ENCODE measurements around the gene PRORP. TPM values are rescaled to one million over a fixed set of nuclear protein-coding genes. Genes with fewer than 3 reads are reported as not detected.
"Not testable (repeated sequence)": the region's sequence is repeated elsewhere in the genome, so short reads cannot be mapped to it uniquely, and the experiment has no call there.

Gene PRORP
- total RNA-seq (10 to 100 TPM; 23.2 to 43.5 TPM), polyA plus RNA-seq (ENCODE audit: insufficient read length in 2 of 2) (10 to 100 TPM; 23.3 to 23.7 TPM)
- long read RNA-seq, donor 1, partial matches to known transcripts = 0 of 6 reads
- long read RNA-seq, donor 1, other reads (novel, unspliced or antisense) = 0 of 6 reads
- long read RNA-seq, donor 2, partial matches to known transcripts = 0 of 1 reads
- long read RNA-seq, donor 2, other reads (novel, unspliced or antisense) = 0 of 1 reads
- long read RNA-seq, donor 3, full-length matches to known transcripts = 4 of 4 reads
- long read RNA-seq, donor 3, partial matches to known transcripts = 0 of 4 reads
- long read RNA-seq, donor 3, other reads (novel, unspliced or antisense) = 0 of 4 reads
- long read RNA-seq, donor 4, partial matches to known transcripts = 0 of 8 reads
- long read RNA-seq, donor 4, other reads (novel, unspliced or antisense) = 0 of 8 reads

GRCh38 chr14:35121887-35122695, at the start of gene PRORP, which contains the start of gene PPP2R3C:
TSS of gene PRORP (plus strand) at chr14:35122552. CDS start at chr14:35123246, 694 bp downstream.
TSS of gene PPP2R3C (minus strand) at chr14:35121990. CDS start at chr14:35121959, 31 bp downstream.
- H3K36me3 ChIP-seq (ENCODE audit: control insufficient read depth, insufficient read depth, low read length) = peaks cover 19% of the 10 kb centered on the region
- peak; percentile 81 to 99 (median 94) for DNase-seq (ENCODE audit: low read depth in 4 of 6, low spot score in 6 of 6)
- H3K27me3 ChIP-seq (ENCODE audit: control insufficient read depth, insufficient read depth, low read length) = no peaks in the 10 kb centered on the region
- peak within 1 kb of the TSS; percentile 95 for H3K4me3 ChIP-seq (ENCODE audit: low read depth, low read length)
- 0% methylated on average over 48 of the region's 57 CpGs for WGBS (ENCODE audit: insufficient coverage)
- peaks cover 14% of the 10 kb centered on the region for H3K4me1 ChIP-seq (ENCODE audit: control insufficient read depth, insufficient read depth, low read length)
- peak within 1 kb of the TSS; percentile 99 for H3K27ac ChIP-seq (ENCODE audit: low read depth, low read length)
- no peaks in the 10 kb centered on the region for H3K9me3 ChIP-seq (ENCODE audit: control insufficient read depth, insufficient read depth, low read length)

- Histone ChIP-seq H3K9me3 (ENCODE audit: control insufficient read depth, insufficient read depth, low read length) (no peaks in the 10 kb centered on the region), H3K4me1 (ENCODE audit: control insufficient read depth, insufficient read depth, low read length) (no peaks in the 10 kb centered on the region), H3K27ac (ENCODE audit: low read depth, low read length) (no peak overlapping the region), H3K4me3 (ENCODE audit: low read depth, low read length) (no peak overlapping the region), H3K36me3 (ENCODE audit: control insufficient read depth, insufficient read depth, low read length) (peaks cover 19% of the 10 kb centered on the region), H3K27me3 (ENCODE audit: control insufficient read depth, insufficient read depth, low read length) (no peaks in the 10 kb centered on the region)
- no CpG with 5 or more reads among the region's 1 CpG for WGBS (ENCODE audit: insufficient coverage)
- DNase-seq (ENCODE audit: low read depth in 4 of 6, low spot score in 6 of 6) = no peak
Measured at GRCh38 chr14:35073486-35073885, 48.9 kb upstream of the PRORP start.

GRCh38 chr14:35078082-35078481, 44.3 kb upstream of the PRORP start:
- no peak for DNase-seq (ENCODE audit: low read depth in 4 of 6, low spot score in 6 of 6)
- Histone ChIP-seq H3K9me3 (ENCODE audit: control insufficient read depth, insufficient read depth, low read length) (no peaks in the 10 kb centered on the region), H3K4me3 (ENCODE audit: low read depth, low read length) (no peak overlapping the region), H3K27me3 (ENCODE audit: control insufficient read depth, insufficient read depth, low read length) (no peaks in the 10 kb centered on the region), H3K4me1 (ENCODE audit: control insufficient read depth, insufficient read depth, low read length) (no peaks in the 10 kb centered on the region), H3K27ac (ENCODE audit: low read depth, low read length) (no peak overlapping the region), H3K36me3 (ENCODE audit: control insufficient read depth, insufficient read depth, low read length) (peaks cover 10% of the 10 kb centered on the region)
- WGBS (ENCODE audit: insufficient coverage) = no CpG with 5 or more reads among the region's 2 CpGs

- H3K4me1 ChIP-seq (ENCODE audit: control insufficient read depth, insufficient read depth, low read length) = no peaks in the 10 kb centered on the region
- H3K36me3 ChIP-seq (ENCODE audit: control insufficient read depth, insufficient read depth, low read length) = peaks cover 23% of the 10 kb centered on the region
- WGBS (ENCODE audit: insufficient coverage) = no CpG with 5 or more reads among the region's 1 CpG
- H3K9me3 ChIP-seq (ENCODE audit: control insufficient read depth, insufficient read depth, low read length) = no peaks in the 10 kb centered on the region
- no peak for DNase-seq (ENCODE audit: low read depth in 4 of 6, low spot score in 6 of 6)
- H3K27me3 ChIP-seq (ENCODE audit: control insufficient read depth, insufficient read depth, low read length) = no peaks in the 10 kb centered on the region
- no peak overlapping the region for H3K27ac ChIP-seq (ENCODE audit: low read depth, low read length)
- H3K4me3 ChIP-seq (ENCODE audit: low read depth, low read length) = no peak overlapping the region
Measured at GRCh38 chr14:35079742-35080141, 42.6 kb upstream of the PRORP start.

GRCh38 chr14:35083530-35084150, 38.7 kb upstream of the PRORP start:
- H3K27me3 ChIP-seq (ENCODE audit: control insufficient read depth, insufficient read depth, low read length) = no peaks in the 10 kb centered on the region
- no CpG with 5 or more reads among the region's 8 CpGs for WGBS (ENCODE audit: insufficient coverage)
- no peak overlapping the region for H3K4me3 ChIP-seq (ENCODE audit: low read depth, low read length)
- no peak for DNase-seq (ENCODE audit: low read depth in 4 of 6, low spot score in 6 of 6)
- H3K9me3 ChIP-seq (ENCODE audit: control insufficient read depth, insufficient read depth, low read length) = no peaks in the 10 kb centered on the region
- no peak overlapping the region for H3K27ac ChIP-seq (ENCODE audit: low read depth, low read length)
- peaks cover 28% of the 10 kb centered on the region for H3K36me3 ChIP-seq (ENCODE audit: control insufficient read depth, insufficient read depth, low read length)
- H3K4me1 ChIP-seq (ENCODE audit: control insufficient read depth, insufficient read depth, low read length) = no peaks in the 10 kb centered on the region

GRCh38 chr14:35085441-35085840, 36.9 kb upstream of the PRORP start:
- Histone ChIP-seq H3K4me3 (ENCODE audit: low read depth, low read length) (no peak overlapping the region), H3K36me3 (ENCODE audit: control insufficient read depth, insufficient read depth, low read length) (peaks cover 40% of the 10 kb centered on the region), H3K4me1 (ENCODE audit: control insufficient read depth, insufficient read depth, low read length) (no peaks in the 10 kb centered on the region), H3K27me3 (ENCODE audit: control insufficient read depth, insufficient read depth, low read length) (no peaks in the 10 kb centered on the region), H3K27ac (ENCODE audit: low read depth, low read length) (no peak overlapping the region), H3K9me3 (ENCODE audit: control insufficient read depth, insufficient read depth, low read length) (peaks cover 3% of the 10 kb centered on the region)
- WGBS (ENCODE audit: insufficient coverage) = 66% methylated on average over 2 of the region's 2 CpGs
- DNase-seq (ENCODE audit: low read depth in 4 of 6, low spot score in 6 of 6) = peak in 3 of 6 donors; percentile 3 to 44 (median 20)

GRCh38 chr14:35088514-35088913, 33.8 kb upstream of the PRORP start:
- H3K27ac ChIP-seq (ENCODE audit: low read depth, low read length) = no peak overlapping the region
- H3K9me3 ChIP-seq (ENCODE audit: control insufficient read depth, insufficient read depth, low read length) = peaks cover 3% of the 10 kb centered on the region
- no CpG with 5 or more reads among the region's 2 CpGs for WGBS (ENCODE audit: insufficient coverage)
- H3K4me3 ChIP-seq (ENCODE audit: low read depth, low read length) = no peak overlapping the region
- H3K36me3 ChIP-seq (ENCODE audit: control insufficient read depth, insufficient read depth, low read length) = peaks cover 54% of the 10 kb centered on the region
- no peaks in the 10 kb centered on the region for H3K27me3 ChIP-seq (ENCODE audit: control insufficient read depth, insufficient read depth, low read length)
- no peaks in the 10 kb centered on the region for H3K4me1 ChIP-seq (ENCODE audit: control insufficient read depth, insufficient read depth, low read length)
- DNase-seq (ENCODE audit: low read depth in 4 of 6, low spot score in 6 of 6) = no peak

GRCh38 chr14:35094645-35095044, 27.7 kb upstream of the PRORP start:
- not testable (repeated sequence) for H3K9me3 ChIP-seq (ENCODE audit: control insufficient read depth, insufficient read depth, low read length); H3K4me3 ChIP-seq (ENCODE audit: low read depth, low read length); H3K4me1 ChIP-seq (ENCODE audit: control insufficient read depth, insufficient read depth, low read length); DNase-seq (ENCODE audit: low read depth in 4 of 6, low spot score in 6 of 6); H3K27ac ChIP-seq (ENCODE audit: low read depth, low read length); H3K27me3 ChIP-seq (ENCODE audit: control insufficient read depth, insufficient read depth, low read length)
- H3K36me3 ChIP-seq (ENCODE audit: control insufficient read depth, insufficient read depth, low read length) = peaks cover 57% of the 10 kb centered on the region
- 100% methylated on average over 4 of the region's 6 CpGs for WGBS (ENCODE audit: insufficient coverage)

- no peak overlapping the region for H3K4me3 ChIP-seq (ENCODE audit: low read depth, low read length)
- H3K4me1 ChIP-seq (ENCODE audit: control insufficient read depth, insufficient read depth, low read length) = no peaks in the 10 kb centered on the region
- no peak for DNase-seq (ENCODE audit: low read depth in 4 of 6, low spot score in 6 of 6)
- no peak overlapping the region for H3K27ac ChIP-seq (ENCODE audit: low read depth, low read length)
- no peaks in the 10 kb centered on the region for H3K9me3 ChIP-seq (ENCODE audit: control insufficient read depth, insufficient read depth, low read length)
- peaks cover 25% of the 10 kb centered on the region for H3K36me3 ChIP-seq (ENCODE audit: control insufficient read depth, insufficient read depth, low read length)
- no peaks in the 10 kb centered on the region for H3K27me3 ChIP-seq (ENCODE audit: control insufficient read depth, insufficient read depth, low read length)
Measured at GRCh38 chr14:35107866-35108265, 14.5 kb upstream of the PRORP start.

All from spinal cord (tissue), 10 donors.